Measurements from ENCODE around the gene IL1F10. TPM values are rescaled to one million over a fixed set of nuclear protein-coding genes. Genes with fewer than 3 reads are reported as not detected.

IL1F10 gene
- total and polyA plus RNA-seq, 12 donors = not detected

GRCh38 chr2:113119111-113119510 lies 51.3 kb downstream of the IL1F10 start:
- no peak for TF ChIP-seq CTCF (IDR thresholded peaks at IDR 0.05)
- intact Hi-C loops (cut with DNase I) = no loop called here
- Histone ChIP-seq H3K4me1 (peaks cover 0 to 29% (median 0%) of the 10 kb centered on the region in 9 donors), H3K4me3 (no peak overlapping the region), H3K27ac (no peak overlapping the region), H3K27me3 (peaks cover 0 to 8% (median 0%) of the 10 kb centered on the region in 7 donors), H3K9me3 (no peaks in the 10 kb centered on the region), H3K36me3 (no peaks in the 10 kb centered on the region)
- DNase-seq (no peak), ATAC-seq (no peak)
- WGBS, 2 donors = 85 to 86% methylated on average over 2 of the region's 2 CpGs

- TF ChIP-seq CTCF (IDR thresholded peaks at IDR 0.05) = no peak
- ATAC-seq (no peak), DNase-seq (no peak)
- peaks cover 0 to 5% (median 0%) of the 10 kb centered on the region in 7 donors for H3K27me3 ChIP-seq
- H3K4me3 ChIP-seq = no peak overlapping the region
- H3K27ac ChIP-seq = peak overlapping the region in 1 of 10 donors; percentile 8
- H3K36me3 ChIP-seq = no peaks in the 10 kb centered on the region
- WGBS, 2 donors = 61% methylated on average over 3 of the region's 3 CpGs
- intact Hi-C loops (cut with DNase I) = no loop called here
- H3K4me1 ChIP-seq = peaks cover 0 to 44% (median 5%) of the 10 kb centered on the region in 9 donors
- no peaks in the 10 kb centered on the region for H3K9me3 ChIP-seq
These were observed 53.1 kb downstream of the IL1F10 start for GRCh38 chr2:113120861-113121260.

- H3K4me1 ChIP-seq = peaks cover 0 to 41% (median 5%) of the 10 kb centered on the region in 9 donors
- ATAC-seq = no peak
- no peaks in the 10 kb centered on the region for H3K36me3 ChIP-seq
- no peak overlapping the region for H3K27ac ChIP-seq
- TF ChIP-seq CTCF (IDR thresholded peaks at IDR 0.05) = no peak
- no peak for DNase-seq
- H3K4me3 ChIP-seq = no peak overlapping the region
- WGBS, 2 donors = 80 to 81% methylated on average over 4 of the region's 4 CpGs
- intact Hi-C loops (cut with DNase I) = no loop called here
- H3K27me3 ChIP-seq = peaks cover 0 to 5% (median 0%) of the 10 kb centered on the region in 7 donors
- H3K9me3 ChIP-seq = no peaks in the 10 kb centered on the region
These were observed 54.6 kb downstream of the IL1F10 start for GRCh38 chr2:113122364-113122763.

- ATAC-seq (peak in 1 of 8 donors; percentile 26), DNase-seq (no peak)
- TF ChIP-seq CTCF (IDR thresholded peaks at IDR 0.05) = no peak
- Histone ChIP-seq H3K4me1 (peaks cover 0 to 40% (median 5%) of the 10 kb centered on the region in 9 donors), H3K4me3 (no peak overlapping the region), H3K36me3 (no peaks in the 10 kb centered on the region), H3K9me3 (no peaks in the 10 kb centered on the region), H3K27ac (peak overlapping the region in 1 of 10 donors; percentile 63), H3K27me3 (peaks cover 0 to 5% (median 0%) of the 10 kb centered on the region in 7 donors)
- WGBS, 2 donors = 75 to 78% methylated on average over 3 of the region's 3 CpGs
- intact Hi-C loops (cut with DNase I) = no loop called here
These were observed 56.0 kb downstream of the IL1F10 start for GRCh38 chr2:113123726-113124125.

Measured in heart right ventricle (tissue), 16 donors.